ENCODE data around the gene GRIA4.

DNA sequence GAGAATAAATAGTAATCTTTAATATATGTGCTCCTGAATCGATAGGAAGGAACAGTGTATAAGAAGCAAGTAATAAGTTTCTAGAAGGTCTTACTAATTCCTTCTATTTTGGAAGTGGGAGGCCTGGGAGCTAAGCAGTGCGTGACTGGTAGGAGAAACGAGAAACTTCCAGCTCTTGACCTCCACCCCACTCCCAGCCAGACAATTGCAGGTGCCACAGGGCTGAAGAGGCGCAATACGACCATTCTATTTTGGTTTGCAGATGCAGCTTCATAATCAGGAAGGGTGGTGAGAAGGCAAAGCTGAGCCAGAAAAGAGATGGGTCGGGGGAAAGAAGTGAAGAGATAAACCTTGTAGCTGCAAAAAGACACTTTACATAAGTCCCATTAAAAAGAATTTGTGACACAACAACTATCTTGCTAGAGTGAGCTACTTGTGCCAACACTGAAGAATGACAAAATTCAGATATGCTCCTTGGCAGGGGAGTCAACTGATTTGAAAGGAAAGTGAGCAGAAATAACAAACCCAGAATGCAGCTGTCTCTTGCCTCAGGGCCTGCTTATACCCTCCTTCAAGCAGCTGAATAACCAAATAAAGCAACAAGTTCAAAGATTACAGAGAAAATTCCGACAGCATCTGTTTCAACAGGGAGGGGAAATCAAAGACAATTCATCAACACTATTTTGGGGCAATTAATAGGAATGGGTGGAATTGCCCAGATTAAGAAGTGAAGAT, 35.1 kb downstream of the GRIA4 start:
- TF ChIP-seq, protein P1, sequence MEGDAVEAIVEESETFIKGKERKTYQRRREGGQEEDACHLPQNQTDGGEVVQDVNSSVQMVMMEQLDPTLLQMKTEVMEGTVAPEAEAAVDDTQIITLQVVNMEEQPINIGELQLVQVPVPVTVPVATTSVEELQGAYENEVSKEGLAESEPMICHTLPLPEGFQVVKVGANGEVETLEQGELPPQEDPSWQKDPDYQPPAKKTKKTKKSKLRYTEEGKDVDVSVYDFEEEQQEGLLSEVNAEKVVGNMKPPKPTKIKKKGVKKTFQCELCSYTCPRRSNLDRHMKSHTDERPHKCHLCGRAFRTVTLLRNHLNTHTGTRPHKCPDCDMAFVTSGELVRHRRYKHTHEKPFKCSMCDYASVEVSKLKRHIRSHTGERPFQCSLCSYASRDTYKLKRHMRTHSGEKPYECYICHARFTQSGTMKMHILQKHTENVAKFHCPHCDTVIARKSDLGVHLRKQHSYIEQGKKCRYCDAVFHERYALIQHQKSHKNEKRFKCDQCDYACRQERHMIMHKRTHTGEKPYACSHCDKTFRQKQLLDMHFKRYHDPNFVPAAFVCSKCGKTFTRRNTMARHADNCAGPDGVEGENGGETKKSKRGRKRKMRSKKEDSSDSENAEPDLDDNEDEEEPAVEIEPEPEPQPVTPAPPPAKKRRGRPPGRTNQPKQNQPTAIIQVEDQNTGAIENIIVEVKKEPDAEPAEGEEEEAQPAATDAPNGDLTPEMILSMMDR (conservative IDR thresholded peaks at IDR 0.05; ENCODE audit: low read length), result no peak
- no peak for TF ChIP-seq EZH2phosphoT487 (IDR thresholded peaks at IDR 0.05; ENCODE audit: borderline replicate concordance)

Measured in Loucy (cell line).